ENCODE measurements around the gene TICRR. TPM values are rescaled to one million over a fixed set of nuclear protein-coding genes. Genes with fewer than 3 reads are reported as not detected.

TICRR gene
- total and polyA plus RNA-seq, 2 of the 13 experiments (the other 11 are each of a cell fraction or from before 2014, with no cell fraction given): 4.1 to 14.3 TPM

DNA sequence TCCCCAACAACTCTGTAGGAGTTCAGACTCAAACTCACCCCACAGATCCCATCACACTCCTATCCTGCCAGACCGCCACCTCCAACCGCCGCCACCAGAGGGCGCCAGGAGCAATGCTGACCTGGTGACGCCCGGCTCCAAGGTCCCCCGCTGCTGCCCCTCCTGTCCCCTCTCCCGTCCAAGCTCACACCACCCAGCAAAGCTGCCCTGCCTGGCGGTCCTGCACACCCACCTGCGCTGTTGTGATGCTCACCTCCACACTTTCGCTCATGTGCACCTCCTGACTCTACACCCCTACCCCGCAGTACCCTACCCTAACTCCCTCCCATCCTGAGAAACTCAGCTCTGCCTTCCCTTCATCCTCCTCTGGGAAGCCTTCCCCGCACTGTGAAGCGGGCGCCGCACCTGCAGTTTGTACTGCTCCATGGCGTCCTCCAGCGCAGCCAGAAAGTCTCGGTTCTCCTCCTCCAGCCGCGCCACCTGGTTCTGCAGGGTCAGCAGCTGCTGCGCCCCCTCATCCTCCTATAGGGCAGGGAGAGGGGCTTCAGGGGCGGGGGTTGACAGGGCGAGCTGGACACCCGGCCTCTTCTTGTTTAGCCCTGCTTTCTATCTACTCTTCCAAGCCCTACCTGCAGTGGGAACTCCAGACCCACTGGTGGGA is 72.1 kb downstream of the TICRR start (continued):
- no peak for TF ChIP-seq ZBTB40 (IDR thresholded peaks at IDR 0.05)
- no peak for TF ChIP-seq ZBTB40 (CRISPR knock-in tag; IDR thresholded peaks at IDR 0.05)
- 0 out of 2 replicates have a peak, but pooled peaks have one; percentile 31 for TF ChIP-seq SPEN (CRISPR knock-in tag; IDR thresholded peaks at IDR 0.05; ENCODE audit: low read depth)
- TF ChIP-seq, protein P1, sequence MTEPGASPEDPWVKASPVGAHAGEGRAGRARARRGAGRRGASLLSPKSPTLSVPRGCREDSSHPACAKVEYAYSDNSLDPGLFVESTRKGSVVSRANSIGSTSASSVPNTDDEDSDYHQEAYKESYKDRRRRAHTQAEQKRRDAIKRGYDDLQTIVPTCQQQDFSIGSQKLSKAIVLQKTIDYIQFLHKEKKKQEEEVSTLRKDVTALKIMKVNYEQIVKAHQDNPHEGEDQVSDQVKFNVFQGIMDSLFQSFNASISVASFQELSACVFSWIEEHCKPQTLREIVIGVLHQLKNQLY (CRISPR knock-in tag; IDR thresholded peaks at IDR 0.05): no peak
- no peak for TF ChIP-seq ZNF644 (CRISPR knock-in tag; IDR thresholded peaks at IDR 0.05; ENCODE audit: low read depth)
- TF ChIP-seq CCDC6 (CRISPR knock-in tag; IDR thresholded peaks at IDR 0.05): no peak
- TF ChIP-seq ZNF501 (CRISPR knock-in tag; IDR thresholded peaks at IDR 0.05): no peak
- TF ChIP-seq FOXA3 (CRISPR knock-in tag; IDR thresholded peaks at IDR 0.05): 0 out of 2 replicates have a peak, but pooled peaks have one; percentile 14
- no peak for TF ChIP-seq ZNF563 (CRISPR knock-in tag; IDR thresholded peaks at IDR 0.05)
- no peak for TF ChIP-seq BCL6 (CRISPR knock-in tag; IDR thresholded peaks at IDR 0.05)
- no peak for TF ChIP-seq FOXP1 (IDR thresholded peaks at IDR 0.05)
- no peak for TF ChIP-seq FOXP1 (CRISPR knock-in tag; IDR thresholded peaks at IDR 0.05)
- TF ChIP-seq ZSCAN22 (CRISPR knock-in tag; IDR thresholded peaks at IDR 0.05): no peak
- no peak for TF ChIP-seq NRL (CRISPR knock-in tag; IDR thresholded peaks at IDR 0.05; ENCODE audit: borderline replicate concordance)
- TF ChIP-seq, protein P2, sequence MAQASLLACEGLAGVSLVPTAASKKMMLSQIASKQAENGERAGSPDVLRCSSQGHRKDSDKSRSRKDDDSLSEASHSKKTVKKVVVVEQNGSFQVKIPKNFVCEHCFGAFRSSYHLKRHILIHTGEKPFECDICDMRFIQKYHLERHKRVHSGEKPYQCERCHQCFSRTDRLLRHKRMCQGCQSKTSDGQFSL (CRISPR knock-in tag; IDR thresholded peaks at IDR 0.05): 0 out of 2 replicates have a peak, but pooled peaks have one; percentile 31
- no peak for TF ChIP-seq ZNF749 (CRISPR knock-in tag; IDR thresholded peaks at IDR 0.05; ENCODE audit: borderline replicate concordance)
- TF ChIP-seq ZNF232 (CRISPR knock-in tag; IDR thresholded peaks at IDR 0.05; ENCODE audit: borderline replicate concordance): no peak
- no peak for TF ChIP-seq TOE1 (CRISPR knock-in tag; IDR thresholded peaks at IDR 0.05)
- TF ChIP-seq HNRNPH1 (optimal IDR thresholded peaks at IDR 0.05; ENCODE audit: low read depth, low read length): no peak
- 0 out of 2 replicates have a peak, but pooled peaks have one; percentile 26 for TF ChIP-seq AHR (CRISPR knock-in tag; IDR thresholded peaks at IDR 0.05)
- TF ChIP-seq LCORL (IDR thresholded peaks at IDR 0.05): no peak
- no peak for TF ChIP-seq LCORL (CRISPR knock-in tag; IDR thresholded peaks at IDR 0.05)
- TF ChIP-seq PAWR (CRISPR knock-in tag; IDR thresholded peaks at IDR 0.05; ENCODE audit: borderline replicate concordance): no peak
- TF ChIP-seq SYNCRIP (IDR thresholded peaks at IDR 0.05; ENCODE audit: insufficient read depth, low read depth, low read length): no peak
